HepG2 (cell line): Measurements from ENCODE around the gene CSMD2. TPM values are rescaled to one million over a fixed set of nuclear protein-coding genes. Genes with fewer than 3 reads are reported as not detected.

Source experiments
- ATAC-seq: fragments of 200-7000 bp; cut with Tn5 transposase; 3 replicates; pipeline ENCODE4 v1.9.1; 2020; ENCODE audit warnings: mild to moderate bottlenecking, moderate library complexity
- BruUV-seq: library from RNA; stranded (reverse); fragments of 400-500 nt; replicated peaks from 2 replicates; lab custom pipeline; 2021; lab: Mats Ljungman, UMichigan
- CTCF ChIA-PET: fragments of 300-600 bp; formaldehyde crosslinking; extraction: SDS; loops from one replicate; lab custom pipeline; 2021; ENCODE audit warnings: low total read pairs, inconsistent platforms, low intra/inter-chr PET ratio; lab: Yijun Ruan, JAX
- POLR2A ChIA-PET: fragments of 350-600 bp; sonication (Branson Sonifier 250); formaldehyde crosslinking; loops from one replicate; lab custom pipeline; 2020; ENCODE audit warnings: antibody characterized with exemption, inconsistent platforms; lab: Yijun Ruan, JAX
- DNase-seq: peaks from one replicate; pipeline ENCODE4 v3.0.0-alpha.2; 2015; ENCODE audit warnings: low spot score
- FAIRE-seq: peaks from 3 replicates; lab custom pipeline; 2011; peaks lifted over from hg19 to GRCh38; lab: Jason Lieb, UNC
- H2AFZ ChIP-seq: one replicate; pipeline ENCODE4 v1.6.1; 2011; ENCODE audit warnings: low read length, inconsistent platforms
- H3K27ac ChIP-seq: fragments of 300-600 bp; 3 replicates; pipeline ENCODE4 v1.8.0; 2011; ENCODE audit warnings: mixed run types, mild to moderate bottlenecking, mixed read lengths, low read length, inconsistent platforms; ENCODE audit not compliant: insufficient read depth; ENCODE audit errors: extremely low read length
- H3K27me3 ChIP-seq, 2 experiments: fragments of 200-600 bp in 1 of 2; 2 replicates in 1 of 2; 3 replicates in 1 of 2; pipeline versions ENCODE4 v1.6.0 to v1.8.0; 2011; ENCODE audit warnings: low read length in 2 of 2, mild to moderate bottlenecking in 2 of 2, moderate library complexity in 2 of 2, inconsistent platforms in 1 of 2; ENCODE audit not compliant: insufficient read depth in 2 of 2, control insufficient read depth in 1 of 2
- H3K36me3 ChIP-seq, 2 experiments: fragments of 200-600 bp in 1 of 2; replicated peaks in 1 of 2; 2 replicates in 1 of 2; 3 replicates in 1 of 2; pipeline versions ENCODE4 v1.5.1 to v1.8.0; 2011; ENCODE audit warnings: low read length in 2 of 2, inconsistent platforms in 1 of 2; ENCODE audit not compliant: insufficient read depth in 2 of 2, control insufficient read depth in 1 of 2
- H3K4me1 ChIP-seq: 2 replicates; pipeline ENCODE4 v1.5.1; 2012; ENCODE audit warnings: low read length, inconsistent platforms; ENCODE audit not compliant: insufficient read depth
- H3K4me2 ChIP-seq: 2 replicates; pipeline ENCODE4 v1.6.0; 2011; ENCODE audit warnings: low read depth, low read length, inconsistent platforms
- H3K4me3 ChIP-seq, 3 experiments: fragments of 200-600 bp in 1 of 3; sonication (generic), shearing (Covaris generic) in 1 of 3; replicated peaks in 1 of 3; 2 replicates each; pipeline ENCODE4 v1.5.1; 2011 to 2016; ENCODE audit warnings: low read length in 3 of 3, inconsistent platforms in 2 of 3, low read depth in 2 of 3, mild to moderate bottlenecking in 2 of 3, control low read depth in 1 of 3, mixed read lengths in 1 of 3; ENCODE audit not compliant: insufficient read depth in 1 of 3
- H3K79me2 ChIP-seq: one replicate; pipeline ENCODE4 v1.6.1; 2011; ENCODE audit warnings: low read length, inconsistent platforms; ENCODE audit not compliant: insufficient read depth
- H3K9ac ChIP-seq: 2 replicates; pipeline ENCODE4 v1.6.0; 2011; ENCODE audit warnings: mild to moderate bottlenecking, low read depth, low read length, inconsistent platforms; ENCODE audit not compliant: insufficient read depth
- H3K9me3 ChIP-seq: 2 replicates; pipeline ENCODE4 v1.5.1; 2012; ENCODE audit warnings: mild to moderate bottlenecking, low read length
- H4K20me1 ChIP-seq: 2 replicates; pipeline ENCODE4 v1.6.0; 2011; ENCODE audit warnings: inconsistent platforms, mild to moderate bottlenecking, low read length, moderate library complexity; ENCODE audit not compliant: insufficient read depth
- FOXA3 ChIP-seq: IDR thresholded peaks from 2 replicates; pipeline ENCODE4 v1.6.1; 2016; ENCODE audit warnings: missing genetic modification reagents, missing compliant biosample characterization
- HNRNPH1 ChIP-seq: fragments of 200-400 bp; formaldehyde crosslinking; optimal IDR thresholded peaks from 2 replicates; pipeline ENCODE3; 2017; ENCODE audit warnings: mild to moderate bottlenecking, low read depth, low read length
- KLF9 ChIP-seq: IDR thresholded peaks from 2 replicates; pipeline ENCODE4 v1.6.1; 2016; ENCODE audit warnings: low read depth
- MYNN ChIP-seq: sonication (generic); formaldehyde crosslinking; IDR thresholded peaks from 2 replicates; pipeline ENCODE4 v1.4.0; 2020; ENCODE audit warnings: mild to moderate bottlenecking, low read depth, missing genetic modification reagents
- NKX3-1 ChIP-seq: sonication (generic); formaldehyde crosslinking; IDR thresholded peaks from 2 replicates; pipeline ENCODE4 v1.5.0; 2020; ENCODE audit warnings: missing genetic modification reagents
- NR0B2 ChIP-seq: sonication (generic); formaldehyde crosslinking; IDR thresholded peaks from 2 replicates; pipeline ENCODE4 v1.4.0; 2020; ENCODE audit warnings: mild to moderate bottlenecking, missing genetic modification reagents
- TOPORS ChIP-seq: sonication (generic); formaldehyde crosslinking; IDR thresholded peaks from 2 replicates; pipeline ENCODE4 v1.8.0; 2023; ENCODE audit warnings: mild to moderate bottlenecking, missing genetic modification reagents
- ZNF280B ChIP-seq: sonication (generic); formaldehyde crosslinking; IDR thresholded peaks from 2 replicates; pipeline ENCODE4 v1.5.0; 2020; ENCODE audit warnings: missing genetic modification reagents, mild to moderate bottlenecking, borderline replicate concordance
- ZNF616 ChIP-seq: sonication (generic); formaldehyde crosslinking; IDR thresholded peaks from 2 replicates; pipeline ENCODE4 v1.5.0; 2020; ENCODE audit warnings: low read depth, mild to moderate bottlenecking, missing genetic modification reagents
- WGBS: methylation state at CpG from one replicate; pipeline ENCODE4 v1.1.6; 2017; ENCODE audit warnings: low lambda C conversion rate; 5-methylcytosine and 5-hydroxymethylcytosine counted together
- in situ Hi-C: cut with HindIII; loops from 2 replicates; pipeline ENCODE4 v1.10.0; 2017; ENCODE audit warnings: low pct_unique_long_range_greater_than_20kb; ENCODE audit not compliant: extremely low pct_ligation_motif_present
- intact Hi-C: fragments of 100-400 bp; cut with micrococcal nuclease; formaldehyde crosslinking; loops from one replicate; pipeline ENCODE4 v1.10.0; 2022; ENCODE audit not compliant: unreplicated experiment
- polyA plus RNA-seq, 8 experiments: library from polyadenylated mRNA; depleted of rRNA in 3 of 8; stranded (reverse) in 7 of 8; unstranded in 1 of 8; fragments of >200 nt; fragmentation: Illumina TruSeq in 4 of 8; extraction: Trizol in 4 of 8; gene quantifications; 2 replicates each; pipeline versions ENCODE4 v1.2.1 to v1.2.3, GENCODE V29; 2011 to 2016; ENCODE audit warnings: low read depth in 4 of 8, missing spikeins in 1 of 8, mixed read lengths in 1 of 8; ENCODE audit not compliant: insufficient read depth in 1 of 8
- total RNA-seq, 5 experiments: library from RNA; depleted of rRNA; stranded (reverse); fragments of >200 nt; fragmentation: Illumina TruSeq; extraction: Trizol; gene quantifications; 2 replicates each; pipeline ENCODE4 v1.2.3, GENCODE V29; 2016; ENCODE audit warnings: low read depth in 1 of 5

Gene CSMD2
- total and polyA plus RNA-seq, 2 of the 13 experiments (the other 11 are each of a cell fraction or from before 2014, with no cell fraction given): not detected

GRCh38 chr1:33996281-33996680, 168.7 kb downstream of the CSMD2 start (continued):
- no peak for TF ChIP-seq ZNF280B (CRISPR knock-in tag)
- TF ChIP-seq FOXA3 (CRISPR knock-in tag): no peak
- TF ChIP-seq KLF9 (CRISPR knock-in tag): no peak
- no peak for TF ChIP-seq NKX3-1 (CRISPR knock-in tag)
- no peak for TF ChIP-seq TOPORS (CRISPR knock-in tag)

GRCh38 chr1:33993301-33993700, 171.7 kb downstream of the CSMD2 start:
- ChIA-PET CTCF (no interaction called here), POLR2A (no interaction called here)
- FAIRE-seq (no peak), DNase-seq (no peak), ATAC-seq (no peak)
- intact Hi-C loops: no loop called here
- Histone ChIP-seq H3K4me2 (no peak overlapping the region), H3K9ac (no peak overlapping the region), H3K4me3 (no peak overlapping the region), H3K79me2 (no peaks in the 10 kb centered on the region), H3K36me3 (no peaks in the 10 kb centered on the region), H3K4me1 (no peaks in the 10 kb centered on the region), H3K27ac (no peak overlapping the region), H2AFZ (no peak overlapping the region), H3K9me3 (no peaks in the 10 kb centered on the region; the same call in 1 of the 2 replicates), H3K27me3 (no peaks in the 10 kb centered on the region; a peak in 1 of 5 replicates), H4K20me1 (no peaks in the 10 kb centered on the region)
- TF ChIP-seq NR0B2 (CRISPR knock-in tag) (no peak), ZNF616 (CRISPR knock-in tag) (no peak), MYNN (CRISPR knock-in tag) (no peak), HNRNPH1 (no peak)
- 0% methylated on average over 4 of the region's 4 CpGs for WGBS
- in situ Hi-C loops: no loop called here
- BruUV-seq: no TSS peak
